GM23338 (cell line): ENCODE data around the gene FRAT2.

Experiments
- CREB1 ChIP-seq: fragments of 250-450 bp; sonication (Bioruptor Pico); IDR thresholded peaks from 2 replicates; pipeline ENCODE4 v1.5.0; 2020; ENCODE audit warnings: low read depth, mild to moderate bottlenecking, moderate library complexity
- CTCF ChIP-seq, 2 experiments: fragments of 200-600 bp in 1 of 2; sonication (generic) in 1 of 2; conservative IDR thresholded peaks; 2 replicates each; pipeline versions ENCODE4 v1.5.1 to v1.6.1; 2016 to 2017; ENCODE audit warnings: antibody characterized with exemption in 2 of 2, low read depth in 2 of 2, mild to moderate bottlenecking in 2 of 2, moderate library complexity in 1 of 2
- ETS1 ChIP-seq: IDR thresholded peaks from 2 replicates; pipeline ENCODE4 v1.6.1; 2016; ENCODE audit warnings: antibody characterized with exemption
- EZH2 ChIP-seq: fragments of 200-600 bp; sonication (generic); IDR thresholded peaks from one replicate; pipeline ENCODE4 v1.8.0; 2017; ENCODE audit warnings: antibody characterized with exemption, mild to moderate bottlenecking, low read depth; ENCODE audit not compliant: unreplicated experiment
- EZH2phosphoT487 ChIP-seq: fragments of 200-600 bp; sonication (generic); IDR thresholded peaks from one replicate; pipeline ENCODE4 v1.8.1; 2018; ENCODE audit warnings: antibody characterized with exemption; ENCODE audit not compliant: unreplicated experiment
- JUNB ChIP-seq: IDR thresholded peaks from one replicate; pipeline ENCODE4 v1.6.1; 2016; ENCODE audit warnings: antibody characterized with exemption; ENCODE audit not compliant: unreplicated experiment
- POLR2AphosphoS5 ChIP-seq: IDR thresholded peaks from 2 replicates; pipeline ENCODE4 v1.6.1; 2016; ENCODE audit warnings: antibody characterized with exemption, low read depth
- STAT1 ChIP-seq: IDR thresholded peaks from one replicate; pipeline ENCODE4 v1.6.1; 2016; ENCODE audit warnings: antibody characterized with exemption; ENCODE audit not compliant: unreplicated experiment
- ZNF114 ChIP-seq: fragments of 250-450 bp; sonication (Bioruptor Pico); IDR thresholded peaks from 2 replicates; pipeline ENCODE4 v1.5.0; 2020; ENCODE audit warnings: mild to moderate bottlenecking, moderate library complexity
- TF ChIP-seq, protein P1 (sequence below): IDR thresholded peaks from one replicate; pipeline ENCODE4 v1.6.1; 2018; ENCODE audit warnings: antibody characterized with exemption; ENCODE audit not compliant: unreplicated experiment

GRCh38 chr10:97373456-97373855, 38.9 kb upstream of the FRAT2 start:
- TF ChIP-seq JUNB (no peak), CTCF (conservative IDR thresholded peaks at IDR 0.05; ENCODE audit: low read depth in 2 of 2) (no peak), EZH2 (no peak), POLR2AphosphoS5 (no peak), EZH2phosphoT487 (no peak), ETS1 (no peak), ZNF114 (no peak), CREB1 (CRISPR knock-in tag) (no peak), STAT1 (no peak)
- TF ChIP-seq, protein P1, sequence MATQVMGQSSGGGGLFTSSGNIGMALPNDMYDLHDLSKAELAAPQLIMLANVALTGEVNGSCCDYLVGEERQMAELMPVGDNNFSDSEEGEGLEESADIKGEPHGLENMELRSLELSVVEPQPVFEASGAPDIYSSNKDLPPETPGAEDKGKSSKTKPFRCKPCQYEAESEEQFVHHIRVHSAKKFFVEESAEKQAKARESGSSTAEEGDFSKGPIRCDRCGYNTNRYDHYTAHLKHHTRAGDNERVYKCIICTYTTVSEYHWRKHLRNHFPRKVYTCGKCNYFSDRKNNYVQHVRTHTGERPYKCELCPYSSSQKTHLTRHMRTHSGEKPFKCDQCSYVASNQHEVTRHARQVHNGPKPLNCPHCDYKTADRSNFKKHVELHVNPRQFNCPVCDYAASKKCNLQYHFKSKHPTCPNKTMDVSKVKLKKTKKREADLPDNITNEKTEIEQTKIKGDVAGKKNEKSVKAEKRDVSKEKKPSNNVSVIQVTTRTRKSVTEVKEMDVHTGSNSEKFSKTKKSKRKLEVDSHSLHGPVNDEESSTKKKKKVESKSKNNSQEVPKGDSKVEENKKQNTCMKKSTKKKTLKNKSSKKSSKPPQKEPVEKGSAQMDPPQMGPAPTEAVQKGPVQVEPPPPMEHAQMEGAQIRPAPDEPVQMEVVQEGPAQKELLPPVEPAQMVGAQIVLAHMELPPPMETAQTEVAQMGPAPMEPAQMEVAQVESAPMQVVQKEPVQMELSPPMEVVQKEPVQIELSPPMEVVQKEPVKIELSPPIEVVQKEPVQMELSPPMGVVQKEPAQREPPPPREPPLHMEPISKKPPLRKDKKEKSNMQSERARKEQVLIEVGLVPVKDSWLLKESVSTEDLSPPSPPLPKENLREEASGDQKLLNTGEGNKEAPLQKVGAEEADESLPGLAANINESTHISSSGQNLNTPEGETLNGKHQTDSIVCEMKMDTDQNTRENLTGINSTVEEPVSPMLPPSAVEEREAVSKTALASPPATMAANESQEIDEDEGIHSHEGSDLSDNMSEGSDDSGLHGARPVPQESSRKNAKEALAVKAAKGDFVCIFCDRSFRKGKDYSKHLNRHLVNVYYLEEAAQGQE: no peak
